NCI-H2171 treated with DMSO at 0.1 percent for 48 hours (cell line): ENCODE results near the gene PREX1.

Source experiments
- DNase-seq: peaks from one replicate; lab custom pipeline; 2025; lab: John Stamatoyannopoulos, UW

The PREX1 gene

DNA sequence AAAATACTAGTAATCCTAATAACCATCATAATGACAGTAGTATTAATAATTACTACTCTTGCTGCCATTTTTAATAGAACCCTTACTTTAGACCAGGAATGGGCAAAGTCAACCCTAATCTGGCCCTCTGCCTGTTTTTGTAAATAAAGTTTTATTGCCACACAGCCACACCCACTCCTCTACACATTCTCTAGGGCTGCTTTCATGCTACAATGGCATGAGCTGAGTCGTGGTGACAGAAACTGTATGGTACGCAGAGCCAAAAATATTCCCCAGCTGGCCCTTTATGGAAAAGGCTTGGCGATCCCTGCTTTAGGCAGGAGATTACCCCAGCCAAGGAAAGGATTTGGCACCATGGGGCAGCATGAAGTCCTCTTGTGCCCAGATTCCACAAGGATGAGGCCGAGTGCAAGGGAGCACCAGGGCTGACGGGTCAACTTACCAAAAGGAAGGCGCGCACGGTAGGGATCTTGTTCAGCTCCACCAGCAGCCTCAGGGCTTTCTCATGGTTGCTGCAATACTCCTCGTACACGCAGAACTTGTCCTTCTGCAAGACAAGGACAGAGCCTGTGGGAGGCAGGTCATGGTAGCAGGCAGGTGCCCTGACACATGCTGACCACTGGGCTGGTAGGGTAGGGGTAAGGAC lies 93.6 kb downstream of the PREX1 start:
- no peak for DNase-seq

DNA sequence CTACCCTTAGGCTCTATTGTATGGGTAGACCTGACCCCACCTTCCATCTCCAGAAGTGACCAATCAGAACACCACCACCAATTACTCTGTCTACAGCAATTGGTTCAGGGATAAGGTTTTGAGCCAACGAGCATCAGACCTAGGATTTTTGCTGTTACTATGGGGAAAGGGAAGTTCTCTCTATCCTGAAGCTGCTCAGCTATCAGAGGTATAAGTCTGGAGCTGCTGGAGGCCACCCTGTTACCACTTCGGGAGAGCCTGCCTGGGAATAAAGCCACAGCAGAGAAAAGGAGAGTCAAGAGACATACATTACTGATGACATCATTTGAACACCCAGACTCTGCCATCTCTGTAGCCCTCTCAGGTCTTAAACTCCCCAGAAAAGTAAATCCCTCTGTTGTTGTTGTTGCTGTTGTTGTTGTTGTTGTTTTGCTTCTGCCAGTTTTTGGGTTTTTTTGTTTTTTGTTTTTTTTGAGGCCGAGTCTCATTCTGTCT lies 94.5 kb downstream of the PREX1 start:
- DNase-seq: peak; percentile 29

DNA sequence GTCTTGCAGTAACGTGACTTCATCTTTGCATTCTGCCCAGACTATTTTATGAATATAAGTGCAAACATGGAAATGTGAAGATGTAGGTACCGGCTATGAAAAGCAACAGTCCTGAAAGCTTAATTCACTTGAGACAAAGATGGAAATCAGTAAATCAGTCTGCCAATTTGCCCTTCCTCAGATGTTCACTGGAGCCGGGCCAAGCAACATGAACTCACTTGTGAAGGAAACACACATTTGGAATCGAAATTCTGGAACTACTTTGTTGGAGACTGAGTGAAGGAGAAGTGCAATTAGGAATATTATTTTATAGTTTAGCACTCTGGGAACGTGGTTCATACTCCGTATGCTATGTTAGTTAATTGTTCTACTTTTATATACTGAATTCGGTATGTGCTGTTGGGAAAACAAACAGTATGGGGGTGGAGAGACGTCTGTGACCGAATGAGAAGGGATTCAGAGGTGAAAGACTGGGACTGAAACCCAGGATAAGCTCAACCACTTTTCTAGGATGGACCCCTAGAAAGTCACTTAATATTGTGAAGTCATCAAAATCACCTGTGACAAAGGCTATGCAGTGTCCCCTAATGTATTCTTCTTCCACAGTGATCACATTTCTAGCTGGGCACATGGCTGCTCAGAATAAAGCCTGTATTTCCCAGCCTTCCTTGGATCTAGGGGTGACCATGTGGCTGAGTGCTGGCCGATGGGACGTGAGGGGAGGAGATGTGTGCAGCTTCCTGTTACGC lies 95.5 kb downstream of the PREX1 start:
- DNase-seq: peak; percentile 85

DNA sequence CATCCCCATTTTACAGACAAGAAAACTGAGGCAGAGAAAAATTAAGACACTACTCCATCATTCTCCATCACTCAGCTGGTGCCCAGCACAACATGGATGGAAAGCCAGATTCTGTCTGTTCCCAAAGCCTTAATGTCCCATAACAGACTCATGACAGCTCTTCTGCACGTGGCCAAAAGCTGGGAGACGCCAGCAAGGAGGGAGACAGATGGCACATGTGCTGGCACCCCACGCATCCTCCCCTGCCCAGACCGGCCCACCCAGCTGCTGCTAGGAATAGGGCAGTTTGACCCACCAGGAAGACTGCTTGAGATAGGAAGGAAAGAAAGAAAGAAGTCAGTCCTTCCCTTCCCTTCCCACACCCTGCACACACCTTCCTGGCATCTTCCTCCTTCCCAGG lies 96.3 kb downstream of the PREX1 start:
- DNase-seq: peak; percentile 92

DNA sequence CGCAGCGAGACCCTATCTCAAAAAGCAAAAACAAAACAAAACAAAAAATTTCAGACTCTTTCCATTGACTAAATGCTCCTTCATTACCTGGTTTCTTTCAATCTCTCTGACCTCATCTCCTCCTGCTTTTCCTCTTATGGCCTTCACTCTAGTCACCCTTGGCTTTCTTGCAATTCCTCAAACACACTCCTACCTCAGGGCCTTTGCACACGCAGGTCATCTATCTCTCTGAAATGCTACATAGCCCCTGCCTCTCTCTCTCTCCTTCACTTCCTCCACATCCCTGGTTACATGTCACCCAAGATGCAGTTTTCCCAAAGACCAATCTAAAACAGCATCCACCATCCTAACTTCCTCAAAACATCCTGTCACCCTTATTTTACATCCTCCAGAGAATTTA lies 96.8 kb downstream of the PREX1 start:
- no peak for DNase-seq

DNA sequence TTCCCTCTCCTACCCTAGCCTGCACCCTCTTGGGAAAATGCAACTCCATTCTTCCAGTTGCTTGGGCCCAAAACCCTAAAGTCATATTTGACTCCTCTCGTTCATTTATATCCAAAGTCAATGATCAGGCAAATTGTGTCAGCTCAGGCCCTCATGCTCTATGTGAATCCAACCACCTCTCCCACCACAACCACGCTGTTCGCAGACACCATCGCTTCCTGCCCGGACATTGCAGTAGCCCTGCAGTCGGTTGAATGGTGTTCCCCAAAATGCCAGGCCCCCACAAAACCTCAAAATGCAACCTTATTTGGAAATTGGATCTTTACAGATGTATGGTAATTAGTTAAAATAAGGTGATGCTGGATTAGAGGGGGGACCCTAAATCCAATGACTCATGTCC lies 98.3 kb downstream of the PREX1 start:
- DNase-seq: no peak

DNA sequence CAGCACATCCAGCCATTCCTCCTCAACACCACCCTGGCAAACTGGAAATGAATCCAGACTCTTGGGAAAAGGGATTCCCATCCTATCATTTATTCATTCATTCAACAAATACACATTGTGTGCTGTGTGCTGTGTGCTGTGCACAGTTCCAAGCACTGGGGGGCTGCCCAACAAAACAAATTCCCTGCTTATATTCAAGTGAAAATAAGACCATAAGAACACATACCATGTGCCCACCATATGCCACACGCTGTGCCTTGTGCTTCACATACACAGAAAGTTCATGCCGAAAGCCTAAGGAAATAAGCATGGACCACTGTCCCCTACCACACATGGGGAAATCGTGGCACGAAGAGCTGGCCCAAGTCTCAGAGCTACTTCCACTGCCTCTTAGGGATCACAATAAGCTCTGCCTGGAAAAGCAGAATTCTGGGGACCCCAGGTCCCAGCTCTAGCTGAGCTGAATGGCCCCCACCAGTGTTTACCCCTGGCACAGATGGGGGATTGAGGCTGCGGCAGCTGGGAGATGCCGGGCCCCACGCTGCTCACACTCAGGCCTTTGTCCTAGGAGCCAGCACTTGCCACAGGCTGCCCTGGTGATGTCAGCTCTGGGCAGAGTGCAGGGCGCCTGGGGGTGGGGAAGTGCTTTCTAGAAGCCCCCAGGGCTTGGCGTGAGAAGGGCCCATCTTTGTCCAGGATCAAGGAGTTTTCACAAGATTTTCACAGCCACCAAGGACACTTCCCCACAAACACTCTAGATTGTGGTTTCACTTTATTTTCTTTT lies 99.6 kb downstream of the PREX1 start:
- peak; percentile 31 for DNase-seq

DNA sequence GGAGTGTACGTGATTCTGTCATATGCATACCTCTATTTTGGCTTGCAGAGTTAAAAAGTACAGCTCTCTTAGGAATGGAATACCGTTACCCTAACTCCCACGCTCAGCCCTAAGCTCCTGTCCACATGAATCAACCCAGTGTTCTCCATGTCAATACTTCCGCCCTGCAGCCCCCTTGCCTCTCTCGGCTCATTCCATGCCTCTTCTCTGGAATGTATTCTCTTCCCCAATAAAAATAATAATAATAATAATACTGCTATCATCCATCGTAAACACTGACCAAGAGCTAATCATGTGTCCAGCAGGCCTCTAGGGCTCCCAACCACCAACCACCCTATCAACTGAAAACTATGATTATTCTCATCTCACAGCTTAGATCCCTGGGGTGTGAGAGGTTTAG lies 100.6 kb downstream of the PREX1 start:
- DNase-seq: no peak

DNA sequence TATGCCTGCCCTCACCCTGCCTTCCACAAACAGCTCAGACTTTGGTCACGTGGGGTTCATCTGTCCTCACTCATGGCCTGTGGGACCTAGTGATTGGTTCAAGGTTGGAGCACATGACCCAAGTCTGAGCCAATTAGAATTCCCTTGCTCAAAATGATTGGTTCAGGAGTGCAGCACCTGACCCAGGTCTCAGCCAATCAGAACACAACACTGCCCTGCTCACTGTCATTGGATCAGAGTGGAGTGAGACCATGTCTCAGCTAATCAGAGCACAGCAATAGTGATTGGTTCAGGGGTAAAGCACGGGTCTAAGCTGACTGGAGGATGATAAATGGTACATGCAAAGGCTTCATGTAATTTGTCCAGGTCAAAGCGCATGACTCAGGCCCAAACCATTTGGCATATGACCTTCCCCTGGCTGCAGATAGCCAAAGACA lies 102.2 kb downstream of the PREX1 start:
- DNase-seq: peak; percentile 41

DNA sequence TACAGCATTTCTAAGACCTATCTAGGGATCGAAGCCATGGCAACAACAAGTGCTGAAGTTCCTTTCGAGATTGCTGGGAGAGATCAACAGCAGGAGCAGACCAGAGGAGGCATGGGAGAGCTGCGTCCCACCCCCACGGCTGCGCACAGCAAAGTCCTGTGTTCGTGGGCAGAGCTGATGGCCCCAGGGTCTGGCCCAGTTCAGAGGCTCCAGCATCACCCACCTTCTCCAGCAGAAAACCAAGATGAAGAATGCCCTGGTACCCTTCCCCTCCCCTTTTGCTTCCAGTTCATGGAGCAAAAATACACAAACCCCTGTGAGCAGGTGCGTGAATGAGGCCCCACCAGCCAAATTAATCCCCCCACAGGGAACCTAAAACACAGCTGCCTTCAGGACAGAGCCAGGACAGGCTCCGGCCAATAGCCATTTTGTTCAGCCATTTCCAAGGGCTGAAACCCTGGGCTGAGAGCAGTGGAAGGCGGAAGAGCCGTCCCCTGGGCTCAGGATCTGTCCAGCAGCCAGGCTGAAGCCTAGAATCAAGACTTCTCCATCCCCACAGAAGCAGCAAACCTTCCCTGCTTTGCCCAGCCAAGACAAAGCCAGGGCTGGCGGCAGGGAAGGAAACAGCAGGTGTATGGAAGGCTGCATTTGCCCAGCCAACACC lies 102.8 kb downstream of the PREX1 start:
- no peak for DNase-seq

DNA sequence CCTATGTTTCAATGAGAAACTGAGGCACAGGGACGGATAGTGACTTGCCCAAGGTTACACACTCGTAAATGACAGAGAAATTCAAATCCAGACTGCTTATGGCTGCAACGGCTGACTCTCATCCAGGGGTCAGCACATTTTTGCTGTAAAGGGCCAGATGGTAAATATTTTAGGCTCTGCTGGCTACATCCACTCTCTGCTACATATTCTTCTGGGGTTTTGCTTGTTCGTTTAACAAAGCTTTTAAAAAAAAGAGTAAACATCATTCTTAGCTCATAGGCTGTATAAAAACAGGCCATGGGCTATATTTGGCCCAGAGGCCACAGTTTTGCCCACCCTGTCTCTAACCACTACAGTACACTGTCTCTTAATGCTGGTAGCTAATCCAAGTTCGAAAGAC lies 103.4 kb downstream of the PREX1 start:
- DNase-seq: no peak

DNA sequence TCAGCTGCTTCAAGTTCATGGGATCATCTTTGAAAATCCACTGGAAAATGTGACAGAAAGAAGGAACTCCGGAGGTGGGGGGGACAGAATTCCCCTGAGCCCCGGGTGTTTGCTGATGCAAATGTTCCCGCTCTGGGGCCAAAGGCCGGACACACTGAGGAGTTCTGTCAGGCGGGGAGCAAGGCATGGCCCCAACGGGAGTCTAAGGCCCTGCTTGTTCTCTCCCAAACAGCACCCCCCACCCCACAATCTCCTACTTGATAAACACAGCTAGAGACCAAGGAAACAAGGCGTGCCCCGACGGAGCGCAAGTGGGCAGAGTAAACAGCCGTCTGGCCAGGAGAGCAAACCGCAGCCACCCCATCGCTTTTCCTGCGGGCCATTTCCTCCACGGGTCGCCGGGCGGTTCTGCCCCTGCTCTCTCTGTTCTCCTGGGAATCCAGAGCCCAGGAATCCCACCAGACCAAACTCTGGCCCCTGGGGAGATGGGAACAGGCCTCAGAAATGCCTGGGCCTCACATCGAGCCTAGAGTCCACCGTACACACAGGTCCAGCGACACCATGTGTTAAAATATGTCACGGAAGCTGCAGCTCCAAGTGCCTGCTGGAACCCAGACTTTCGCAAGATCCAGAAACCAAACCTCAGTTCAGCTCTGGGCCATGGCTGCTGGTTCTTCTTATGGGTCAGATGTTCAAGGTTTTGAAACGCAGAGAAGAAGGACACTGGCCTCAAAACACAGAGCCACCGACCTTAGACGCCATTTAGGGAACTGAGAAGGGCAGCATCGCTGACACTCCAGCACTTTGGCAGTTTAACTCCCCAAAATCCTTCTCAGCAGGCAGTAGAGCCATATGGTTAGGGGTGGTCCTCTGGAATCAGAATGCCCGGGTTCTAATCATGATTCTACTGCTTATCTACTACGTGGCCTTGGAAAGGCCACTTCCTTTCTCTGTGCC lies 104.2 kb downstream of the PREX1 start:
- no peak for DNase-seq

DNA sequence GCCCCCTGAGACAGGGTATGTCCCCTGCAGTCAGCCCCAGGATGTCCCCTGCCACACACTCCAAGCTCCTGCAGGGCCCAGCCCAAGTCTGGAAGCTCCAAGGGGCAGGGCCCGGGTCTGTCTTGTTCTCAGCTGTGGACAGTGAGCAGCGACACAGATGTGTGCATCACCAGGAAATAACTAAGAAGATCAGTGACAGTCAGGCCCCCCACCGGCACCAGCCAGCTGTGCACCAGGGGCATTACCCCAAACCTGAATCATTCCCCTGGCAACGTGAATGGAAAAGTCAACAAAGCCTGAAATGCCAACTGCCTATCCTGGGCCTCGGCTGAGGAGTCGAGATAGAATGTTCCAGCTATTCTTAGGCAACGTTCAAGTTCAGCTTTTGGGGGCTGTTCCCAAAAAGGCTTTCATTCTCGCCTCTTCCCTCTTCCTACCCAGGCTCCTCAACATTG lies 105.0 kb downstream of the PREX1 start:
- peak; percentile 52 for DNase-seq

DNA sequence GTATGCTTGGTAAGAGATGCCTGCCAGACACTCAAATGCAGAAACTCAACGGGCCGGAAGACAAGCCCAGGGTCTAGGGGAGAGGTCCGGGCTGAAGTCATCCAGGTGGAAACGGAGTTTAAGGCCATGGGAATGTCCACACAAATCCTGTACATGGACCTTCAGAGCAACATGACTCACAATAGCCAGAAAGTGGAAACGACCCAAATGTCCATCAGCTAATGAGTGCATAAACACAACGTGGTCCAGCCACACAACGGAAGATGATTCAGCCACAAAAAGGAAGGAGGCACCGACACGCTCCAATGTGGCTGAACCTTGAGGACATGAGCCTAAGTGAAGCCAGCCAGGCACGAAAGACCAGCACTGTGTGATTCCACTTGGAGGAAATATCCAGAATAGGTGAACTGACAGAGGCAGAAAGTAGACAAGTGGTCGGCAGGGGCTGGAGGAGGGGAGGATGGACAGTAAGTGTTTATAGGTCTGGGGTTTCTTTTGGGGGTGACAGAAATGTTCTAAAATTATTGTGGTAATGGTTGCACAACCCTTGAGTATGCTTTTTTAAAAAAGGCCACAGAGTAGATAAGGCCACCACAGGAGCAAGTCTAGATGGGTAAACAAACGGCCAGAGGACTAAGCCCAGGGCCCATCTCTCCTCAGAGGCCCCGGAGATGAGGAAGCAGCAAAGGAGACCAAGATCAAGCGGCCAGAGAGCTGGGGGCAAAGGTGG lies 105.6 kb downstream of the PREX1 start:
- no peak for DNase-seq

DNA sequence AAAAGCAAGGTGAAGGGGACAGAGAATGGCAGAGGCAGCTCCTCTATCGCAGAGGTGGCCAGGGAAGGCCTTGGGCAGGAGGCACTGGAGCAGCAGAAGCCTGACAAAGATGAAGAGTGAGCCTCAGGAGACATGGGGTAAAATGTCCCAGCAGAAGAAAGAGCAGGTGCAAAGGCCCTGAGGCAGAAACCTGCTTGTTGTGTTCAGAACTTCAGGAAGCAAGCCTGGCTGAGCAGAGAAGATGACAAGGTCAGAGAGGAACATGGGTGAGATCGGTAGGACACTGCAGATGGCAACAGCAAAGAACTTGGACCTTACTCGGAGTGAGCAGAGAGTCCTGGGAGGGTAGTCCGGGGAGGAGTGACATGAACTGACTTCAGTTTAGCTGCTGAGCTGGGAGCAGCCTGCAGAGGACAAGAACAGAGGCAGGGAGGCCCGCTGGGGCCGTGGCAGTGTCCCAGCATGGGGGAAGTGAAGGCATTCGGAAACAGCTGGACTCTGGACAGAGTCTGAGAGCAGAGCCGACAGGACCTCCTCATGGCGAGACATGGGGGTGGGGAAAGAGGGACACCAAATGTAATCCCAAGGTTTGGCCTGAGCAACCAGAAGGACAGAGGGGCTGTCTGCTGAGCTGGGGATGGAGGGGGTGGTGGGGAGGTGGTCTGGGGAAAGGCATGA lies 106.3 kb downstream of the PREX1 start:
- no peak for DNase-seq

DNA sequence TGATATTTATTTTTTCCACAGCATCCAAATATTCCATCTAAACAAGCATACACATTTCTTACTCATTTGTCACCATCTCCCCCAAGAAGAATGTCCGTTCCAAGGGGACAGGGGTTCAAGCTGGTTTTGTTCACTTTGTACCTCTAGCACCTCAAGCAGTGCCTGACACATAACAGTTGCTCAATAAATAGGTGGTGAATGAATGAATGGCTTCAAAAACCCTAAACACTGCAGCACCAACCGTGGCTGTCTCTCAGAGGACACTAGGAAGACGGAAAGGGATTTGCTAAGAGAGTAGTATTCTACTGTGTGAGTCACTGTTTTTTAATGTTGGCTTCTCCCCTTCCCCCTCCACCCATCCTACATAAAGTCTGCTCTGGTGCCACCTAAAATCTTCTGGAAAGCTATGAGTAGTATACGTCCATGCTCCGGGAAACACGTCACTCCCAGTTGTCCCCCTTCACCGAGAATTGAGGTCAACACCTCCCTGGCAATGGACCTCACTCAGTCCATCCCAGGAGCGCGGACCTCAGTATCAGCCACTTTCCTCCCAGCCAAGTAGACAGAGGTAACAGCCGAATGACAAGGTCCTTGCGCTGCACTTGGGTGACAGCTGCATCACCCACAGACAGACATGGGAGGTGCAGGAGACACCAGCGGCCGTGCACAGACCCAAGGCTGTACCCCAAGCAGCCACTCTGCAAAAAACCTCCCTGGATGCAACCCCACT lies 107.4 kb downstream of the PREX1 start:
- DNase-seq: no peak

DNA sequence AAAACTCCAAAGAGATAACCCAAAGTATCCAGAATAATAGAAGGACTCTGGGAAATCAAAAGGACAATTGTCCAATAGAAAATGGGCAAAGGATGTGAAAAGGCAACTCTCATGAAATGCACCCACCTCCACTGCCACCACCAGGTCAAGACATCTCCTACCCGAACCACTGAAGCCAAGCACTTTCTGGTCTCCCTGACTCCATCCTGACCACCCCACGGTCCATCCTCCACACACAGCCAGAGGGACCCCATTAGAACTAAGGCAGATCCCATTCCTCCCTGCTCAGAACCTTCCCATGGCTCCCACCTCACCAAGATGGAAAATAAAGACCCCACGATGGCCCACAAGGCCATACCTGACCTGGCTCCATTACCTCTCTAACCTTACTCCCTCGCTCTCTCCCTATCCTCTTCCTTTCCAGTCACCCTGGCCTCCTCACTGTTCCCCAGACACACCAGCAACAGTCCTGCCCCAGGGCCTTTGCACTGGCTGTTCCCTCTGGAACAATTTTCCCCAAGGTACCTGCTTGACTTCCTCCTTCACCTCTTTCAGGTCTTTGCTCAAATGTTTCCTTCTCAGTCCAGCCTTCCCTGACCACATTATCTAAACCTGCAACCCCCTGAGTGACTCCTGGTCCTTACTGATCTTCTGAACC lies 108.1 kb downstream of the PREX1 start:
- DNase-seq: no peak

DNA sequence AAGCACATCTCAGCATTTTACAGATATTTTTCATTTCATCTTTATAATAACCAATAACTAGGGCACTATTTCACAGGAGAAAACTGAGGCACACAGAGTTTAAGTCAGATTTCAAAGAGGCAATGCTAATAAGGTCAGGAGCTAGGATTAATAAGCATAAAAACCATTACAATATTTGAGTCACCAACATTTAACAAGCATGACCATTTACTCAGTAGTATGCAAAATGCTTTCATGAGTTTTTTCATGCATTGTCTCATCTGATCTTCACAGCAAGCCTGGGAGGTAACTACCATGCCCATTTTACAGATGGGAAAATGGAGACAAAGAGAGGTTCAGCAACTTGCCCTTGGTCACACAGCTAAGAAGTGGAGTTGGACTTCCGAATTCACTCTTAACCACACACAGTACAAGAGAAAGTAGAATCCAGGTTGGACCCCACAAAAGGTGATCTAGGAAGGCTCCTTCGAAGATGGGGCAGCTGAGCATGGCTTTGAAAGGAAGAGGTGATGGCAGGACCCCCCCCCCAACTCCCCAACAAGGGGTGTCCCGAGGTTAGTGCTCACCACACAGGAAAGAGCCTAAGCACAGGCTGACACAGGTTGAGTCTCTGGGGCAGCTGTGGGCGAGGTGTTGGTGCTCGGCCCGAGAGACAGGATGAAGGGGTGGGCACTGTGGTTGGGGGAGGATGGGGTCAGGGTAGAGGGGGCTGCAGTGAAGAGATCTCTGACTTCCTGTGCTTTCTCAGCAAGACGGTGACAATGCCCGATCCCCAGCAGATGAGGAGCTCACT lies 108.8 kb downstream of the PREX1 start:
- no peak for DNase-seq
